K562 (cell line): ENCODE data around the gene ARHGAP32.

Experiments
- CEBPB ChIP-seq: fragments of 450-650 bp; IDR thresholded peaks from 2 replicates; pipeline ENCODE4 v1.6.1; 2016; ENCODE audit warnings: missing genetic modification characterization, missing compliant biosample characterization
- CREM ChIP-seq: IDR thresholded peaks from 2 replicates; pipeline ENCODE4 v1.6.1; 2014; ENCODE audit warnings: antibody characterized with exemption, low read depth
- EP300 ChIP-seq: IDR thresholded peaks from 2 replicates; pipeline ENCODE4 v1.6.1; 2012; ENCODE audit warnings: low read length, improper control_type of control experiment
- ERF ChIP-seq: fragments of 450-650 bp; formaldehyde crosslinking; IDR thresholded peaks from 2 replicates; pipeline ENCODE4 v1.4.0; 2020; ENCODE audit warnings: mild to moderate bottlenecking, mixed read lengths
- EZH2 ChIP-seq: IDR thresholded peaks from 2 replicates; pipeline ENCODE4 v1.6.1; 2012; ENCODE audit warnings: low read depth, mild to moderate bottlenecking, inconsistent platforms, low read length, borderline replicate concordance
- NFIC ChIP-seq: fragments of 450-650 bp; IDR thresholded peaks from 2 replicates; pipeline ENCODE4 v1.6.1; 2017; ENCODE audit warnings: mild to moderate bottlenecking, inconsistent platforms
- POLR2AphosphoS5 ChIP-seq: IDR thresholded peaks from 2 replicates; pipeline ENCODE4 v1.6.1; 2011; ENCODE audit warnings: mild to moderate bottlenecking, low read depth, low read length, moderate library complexity; ENCODE audit not compliant: control insufficient read depth, insufficient read depth
- PPARD ChIP-seq: fragments of 250-450 bp; sonication (Bioruptor Pico); IDR thresholded peaks from 2 replicates; pipeline ENCODE4 v1.8.0; 2022; ENCODE audit warnings: inconsistent platforms, mild to moderate bottlenecking, moderate library complexity
- TEAD1 ChIP-seq, 2 experiments: fragments of 450-650 bp in 1 of 2; sonication (generic) in 1 of 2; formaldehyde crosslinking; IDR thresholded peaks; 2 replicates each; pipeline versions ENCODE4 v1.4.0 to v1.8.0; 2020 to 2022; ENCODE audit warnings: mild to moderate bottlenecking in 2 of 2, missing genetic modification reagents in 1 of 2
- ZNF57 ChIP-seq: fragments of 450-650 bp; formaldehyde crosslinking; IDR thresholded peaks from 2 replicates; pipeline ENCODE4 v1.4.0; 2020; ENCODE audit warnings: mild to moderate bottlenecking, moderate library complexity
- TF ChIP-seq, protein P1 (sequence below): sonication (generic); formaldehyde crosslinking; IDR thresholded peaks from 2 replicates; pipeline ENCODE4 v1.8.0; 2023; ENCODE audit warnings: mild to moderate bottlenecking, missing genetic modification reagents
- TF ChIP-seq, protein P2 (sequence below): sonication (generic); formaldehyde crosslinking; IDR thresholded peaks from 2 replicates; pipeline ENCODE4 v1.4.0; 2020; ENCODE audit warnings: mild to moderate bottlenecking, missing genetic modification reagents
- TF ChIP-seq, protein P3 (sequence below): fragments of 450-650 bp; formaldehyde crosslinking; IDR thresholded peaks from 2 replicates; pipeline ENCODE4 v1.4.0; 2022; ENCODE audit warnings: missing genetic modification characterization
- TF ChIP-seq, protein P4 (sequence below): sonication (generic); formaldehyde crosslinking; IDR thresholded peaks from 2 replicates; pipeline ENCODE4 v1.8.0; 2022; ENCODE audit warnings: mild to moderate bottlenecking, missing genetic modification reagents, borderline replicate concordance

DNA sequence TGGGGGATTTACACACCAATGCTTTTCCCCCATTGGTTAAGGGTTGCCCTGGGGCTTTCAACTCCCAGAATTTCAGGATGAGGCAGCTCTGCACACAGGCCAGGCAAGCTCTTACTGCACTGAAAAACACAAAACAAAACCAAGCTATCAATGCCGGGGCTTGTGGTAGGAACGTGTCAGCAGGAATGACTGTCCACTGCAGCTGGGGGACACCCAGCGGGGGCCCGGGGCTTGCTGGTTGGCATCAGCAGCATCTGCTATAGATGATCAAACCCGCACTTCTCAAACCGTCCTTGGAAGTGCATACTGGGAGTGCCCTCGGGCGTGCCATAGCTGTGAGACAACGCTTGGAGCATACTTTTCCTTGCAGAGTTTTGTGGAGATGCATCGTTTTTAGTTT is 257.2 kb downstream of the ARHGAP32 start:
- TF ChIP-seq CEBPB (tag) = no peak
- no peak for TF ChIP-seq CREM
- TF ChIP-seq, protein P1, sequence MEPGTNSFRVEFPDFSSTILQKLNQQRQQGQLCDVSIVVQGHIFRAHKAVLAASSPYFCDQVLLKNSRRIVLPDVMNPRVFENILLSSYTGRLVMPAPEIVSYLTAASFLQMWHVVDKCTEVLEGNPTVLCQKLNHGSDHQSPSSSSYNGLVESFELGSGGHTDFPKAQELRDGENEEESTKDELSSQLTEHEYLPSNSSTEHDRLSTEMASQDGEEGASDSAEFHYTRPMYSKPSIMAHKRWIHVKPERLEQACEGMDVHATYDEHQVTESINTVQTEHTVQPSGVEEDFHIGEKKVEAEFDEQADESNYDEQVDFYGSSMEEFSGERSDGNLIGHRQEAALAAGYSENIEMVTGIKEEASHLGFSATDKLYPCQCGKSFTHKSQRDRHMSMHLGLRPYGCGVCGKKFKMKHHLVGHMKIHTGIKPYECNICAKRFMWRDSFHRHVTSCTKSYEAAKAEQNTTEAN (CRISPR knock-in tag) = no peak
- TF ChIP-seq, protein P2, sequence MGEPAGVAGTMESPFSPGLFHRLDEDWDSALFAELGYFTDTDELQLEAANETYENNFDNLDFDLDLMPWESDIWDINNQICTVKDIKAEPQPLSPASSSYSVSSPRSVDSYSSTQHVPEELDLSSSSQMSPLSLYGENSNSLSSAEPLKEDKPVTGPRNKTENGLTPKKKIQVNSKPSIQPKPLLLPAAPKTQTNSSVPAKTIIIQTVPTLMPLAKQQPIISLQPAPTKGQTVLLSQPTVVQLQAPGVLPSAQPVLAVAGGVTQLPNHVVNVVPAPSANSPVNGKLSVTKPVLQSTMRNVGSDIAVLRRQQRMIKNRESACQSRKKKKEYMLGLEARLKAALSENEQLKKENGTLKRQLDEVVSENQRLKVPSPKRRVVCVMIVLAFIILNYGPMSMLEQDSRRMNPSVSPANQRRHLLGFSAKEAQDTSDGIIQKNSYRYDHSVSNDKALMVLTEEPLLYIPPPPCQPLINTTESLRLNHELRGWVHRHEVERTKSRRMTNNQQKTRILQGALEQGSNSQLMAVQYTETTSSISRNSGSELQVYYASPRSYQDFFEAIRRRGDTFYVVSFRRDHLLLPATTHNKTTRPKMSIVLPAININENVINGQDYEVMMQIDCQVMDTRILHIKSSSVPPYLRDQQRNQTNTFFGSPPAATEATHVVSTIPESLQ (CRISPR knock-in tag) = no peak
- TF ChIP-seq, protein P3, sequence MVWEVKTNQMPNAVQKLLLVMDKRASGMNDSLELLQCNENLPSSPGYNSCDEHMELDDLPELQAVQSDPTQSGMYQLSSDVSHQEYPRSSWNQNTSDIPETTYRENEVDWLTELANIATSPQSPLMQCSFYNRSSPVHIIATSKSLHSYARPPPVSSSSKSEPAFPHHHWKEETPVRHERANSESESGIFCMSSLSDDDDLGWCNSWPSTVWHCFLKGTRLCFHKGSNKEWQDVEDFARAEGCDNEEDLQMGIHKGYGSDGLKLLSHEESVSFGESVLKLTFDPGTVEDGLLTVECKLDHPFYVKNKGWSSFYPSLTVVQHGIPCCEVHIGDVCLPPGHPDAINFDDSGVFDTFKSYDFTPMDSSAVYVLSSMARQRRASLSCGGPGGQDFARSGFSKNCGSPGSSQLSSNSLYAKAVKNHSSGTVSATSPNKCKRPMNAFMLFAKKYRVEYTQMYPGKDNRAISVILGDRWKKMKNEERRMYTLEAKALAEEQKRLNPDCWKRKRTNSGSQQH (CRISPR knock-in tag) = no peak
- TF ChIP-seq POLR2AphosphoS5 = no peak
- no peak for TF ChIP-seq ERF
- TF ChIP-seq TEAD1 (CRISPR knock-in tag; IDR thresholded peaks at IDR 0.05) = no peak
- TF ChIP-seq EZH2 = no peak
- TF ChIP-seq PPARD (CRISPR knock-in tag) = no peak
- TF ChIP-seq, protein P4, sequence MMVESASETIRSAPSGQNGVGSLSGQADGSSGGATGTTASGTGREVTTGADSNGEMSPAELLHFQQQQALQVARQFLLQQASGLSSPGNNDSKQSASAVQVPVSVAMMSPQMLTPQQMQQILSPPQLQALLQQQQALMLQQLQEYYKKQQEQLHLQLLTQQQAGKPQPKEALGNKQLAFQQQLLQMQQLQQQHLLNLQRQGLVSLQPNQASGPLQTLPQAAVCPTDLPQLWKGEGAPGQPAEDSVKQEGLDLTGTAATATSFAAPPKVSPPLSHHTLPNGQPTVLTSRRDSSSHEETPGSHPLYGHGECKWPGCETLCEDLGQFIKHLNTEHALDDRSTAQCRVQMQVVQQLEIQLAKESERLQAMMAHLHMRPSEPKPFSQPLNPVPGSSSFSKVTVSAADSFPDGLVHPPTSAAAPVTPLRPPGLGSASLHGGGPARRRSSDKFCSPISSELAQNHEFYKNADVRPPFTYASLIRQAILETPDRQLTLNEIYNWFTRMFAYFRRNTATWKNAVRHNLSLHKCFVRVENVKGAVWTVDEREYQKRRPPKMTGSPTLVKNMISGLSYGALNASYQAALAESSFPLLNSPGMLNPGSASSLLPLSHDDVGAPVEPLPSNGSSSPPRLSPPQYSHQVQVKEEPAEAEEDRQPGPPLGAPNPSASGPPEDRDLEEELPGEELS (CRISPR knock-in tag) = no peak
- no peak for TF ChIP-seq EP300
- no peak for TF ChIP-seq NFIC
- TF ChIP-seq ZNF57 (CRISPR knock-in tag) = no peak
